ENCODE measurements around the gene LGALSL.
"Not testable (repeated sequence)": the region's sequence is repeated elsewhere in the genome, so short reads cannot be mapped to it uniquely, and the experiment has no call there.

LGALSL gene

DNA sequence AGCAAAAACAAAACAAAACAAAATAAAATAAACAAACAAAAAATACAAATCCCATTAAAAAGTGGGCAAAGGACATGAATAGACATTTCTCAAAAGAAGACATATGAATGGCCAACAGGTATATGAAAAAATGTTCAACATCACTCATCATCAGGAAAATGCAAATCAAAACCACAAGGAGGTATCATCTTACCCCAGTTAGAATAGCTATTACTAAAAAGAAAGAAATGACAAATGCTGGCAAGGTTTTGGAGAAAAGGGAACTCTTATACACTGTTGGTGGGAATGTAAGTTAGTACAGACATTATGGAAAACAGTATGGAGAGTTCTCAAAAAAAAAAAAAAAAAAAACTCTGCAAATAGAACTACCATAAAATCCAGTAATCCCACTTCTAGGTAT is 8.0 kb upstream of the LGALSL start:
- DNase-seq, result not testable (repeated sequence)

DNA sequence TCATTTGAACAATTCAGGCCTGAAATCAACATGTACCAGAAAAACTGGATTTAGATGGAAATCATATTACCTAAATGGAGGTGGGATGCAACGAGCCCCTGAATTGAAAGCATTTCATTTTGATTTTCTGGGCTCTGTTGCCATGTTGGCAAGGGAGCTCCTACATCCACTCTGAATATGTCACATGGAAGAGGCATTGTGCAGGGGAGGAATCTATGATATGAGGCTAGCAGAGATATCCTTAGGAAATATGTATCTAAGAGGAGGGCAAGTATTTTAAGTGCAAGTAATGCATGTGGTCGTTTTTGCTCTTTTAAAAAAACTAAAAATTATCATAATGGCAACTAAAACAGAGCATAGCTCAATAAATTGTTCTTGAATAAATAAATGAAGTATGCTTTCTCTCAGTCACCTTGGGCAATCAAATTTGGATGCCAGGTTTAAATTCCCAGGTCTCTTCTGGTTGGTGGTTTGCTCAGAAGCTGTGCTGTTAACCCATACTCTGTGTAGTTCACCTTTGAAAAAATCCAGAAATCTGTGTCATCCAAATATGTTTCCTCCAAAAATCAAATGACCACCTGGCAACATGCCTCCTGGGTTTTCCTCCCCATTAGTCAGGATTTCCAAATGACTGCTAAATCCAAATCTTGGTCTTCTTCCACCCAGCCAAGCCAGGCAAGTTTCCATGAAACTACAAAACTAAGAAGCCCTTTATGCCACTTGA is 6.5 kb upstream of the LGALSL start:
- DNase-seq, result no peak

DNA sequence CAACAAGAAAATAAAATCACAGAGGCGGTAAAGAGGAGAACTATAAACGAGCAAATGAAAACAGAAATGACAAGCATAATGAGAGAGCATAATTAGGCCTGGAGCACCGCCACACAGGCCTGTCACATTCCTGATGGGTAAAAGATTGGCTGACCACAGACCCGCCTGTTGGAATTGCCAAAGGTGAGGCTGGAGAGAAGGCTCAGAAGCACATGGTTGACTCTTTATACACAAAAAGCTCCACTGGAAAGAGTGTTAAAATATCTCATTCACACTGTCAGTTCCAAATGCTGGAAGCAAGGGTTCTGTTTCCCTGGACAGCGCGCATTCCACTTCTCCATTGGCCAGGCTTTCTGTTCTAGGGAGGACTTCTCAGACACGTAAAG is 5.9 kb upstream of the LGALSL start:
- DNase-seq, result no peak

- no peak for DNase-seq
Observed at GRCh38 chr2:64451051-64451450, 2.9 kb upstream of the LGALSL start.

- DNase-seq, result no peak
Observed at GRCh38 chr2:64454386-64455332, 697 bp downstream of the LGALSL start.

DNA sequence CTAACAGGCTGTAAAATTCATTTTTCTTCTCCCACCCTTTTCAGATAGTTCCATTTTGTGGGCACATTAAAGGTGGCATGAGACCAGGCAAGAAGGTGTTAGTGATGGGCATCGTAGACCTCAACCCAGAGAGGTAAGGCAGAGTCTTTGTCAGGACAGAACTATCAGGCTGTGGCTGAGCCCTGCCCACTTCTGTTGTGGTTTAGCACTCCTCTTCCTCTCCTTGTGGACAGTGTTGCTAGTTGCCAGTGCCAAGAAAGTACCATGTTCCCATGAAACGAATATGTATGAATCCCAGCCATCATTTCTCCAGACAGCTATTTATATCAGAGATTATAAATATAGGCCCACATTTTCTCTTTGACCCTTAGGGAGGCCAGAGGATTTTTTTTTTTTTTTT is 1.6 kb downstream of the LGALSL start:
- DNase-seq, result no peak

DNA sequence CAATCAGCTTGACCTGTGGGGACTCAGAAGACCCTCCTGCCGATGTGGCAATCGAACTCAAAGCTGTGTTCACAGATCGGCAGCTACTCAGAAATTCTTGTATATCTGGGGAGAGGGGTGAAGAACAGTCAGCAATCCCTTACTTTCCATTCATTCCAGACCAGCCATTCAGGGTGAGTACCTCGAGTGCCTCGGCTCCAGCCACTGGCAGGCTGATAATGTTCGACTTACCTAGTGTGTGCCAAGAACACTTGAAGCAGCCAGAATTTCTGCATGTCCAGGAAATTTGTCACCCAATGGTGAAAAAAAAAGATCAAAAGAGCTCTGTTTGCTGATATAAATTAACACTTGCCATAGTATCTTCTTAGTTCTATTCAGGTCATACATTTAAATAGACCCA is 2.3 kb downstream of the LGALSL start:
- no peak for DNase-seq

DNA sequence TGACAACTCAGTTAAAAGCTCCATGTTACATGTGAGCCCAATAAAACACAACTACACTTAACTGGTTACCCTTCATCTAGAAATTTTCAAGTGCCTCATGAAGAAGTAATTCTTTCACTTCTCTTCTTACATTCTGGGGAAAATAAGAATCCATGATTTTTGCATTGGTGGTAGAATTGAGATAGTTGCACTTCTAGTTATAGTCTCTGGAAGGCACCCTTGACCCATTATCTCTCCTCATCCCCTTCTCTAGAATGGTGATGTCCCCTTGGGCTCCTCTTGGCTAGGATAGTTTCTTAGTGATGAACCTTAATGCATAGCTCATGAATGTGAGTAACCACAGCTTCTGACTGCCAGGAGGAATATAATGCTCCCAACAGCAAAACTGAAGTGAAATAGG is 3.6 kb downstream of the LGALSL start:
- no peak for DNase-seq

- DNase-seq, result no peak
Observed at GRCh38 chr2:64459575-64459974, 5.6 kb downstream of the LGALSL start.

GRCh38 chr2:64460330-64460729 is 6.4 kb downstream of the LGALSL start:
- DNase-seq, result no peak

GRCh38 chr2:64461271-64462058 is 7.5 kb downstream of the LGALSL start:
- DNase-seq, result no peak

GRCh38 chr2:64462171-64462570 is 8.2 kb downstream of the LGALSL start:
- DNase-seq, result no peak

- DNase-seq, result no peak
Observed at GRCh38 chr2:64462940-64463700, 9.2 kb downstream of the LGALSL start.

DNA sequence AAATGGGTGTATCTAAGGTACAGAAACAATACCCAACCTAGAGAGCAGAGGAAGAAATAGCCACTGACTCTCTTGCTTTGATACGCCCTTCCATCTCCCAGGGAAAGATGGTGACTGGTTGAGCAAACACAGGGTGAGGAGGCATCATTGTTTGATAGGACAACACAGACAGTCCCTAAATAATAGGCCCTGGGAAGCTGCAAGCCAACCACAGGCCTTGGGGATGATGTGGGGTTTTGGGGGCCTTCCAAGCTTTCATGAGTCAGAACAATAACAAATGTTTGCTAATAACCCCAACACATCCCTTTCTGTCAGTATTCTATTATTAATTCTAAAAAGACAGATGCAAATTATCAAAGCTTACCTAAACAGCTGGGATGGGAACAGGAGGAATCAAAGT is 9.8 kb downstream of the LGALSL start:
- no peak for DNase-seq

GRCh38 chr2:64466478-64467085 is 12.6 kb downstream of the LGALSL start:
- no peak for DNase-seq

DNA sequence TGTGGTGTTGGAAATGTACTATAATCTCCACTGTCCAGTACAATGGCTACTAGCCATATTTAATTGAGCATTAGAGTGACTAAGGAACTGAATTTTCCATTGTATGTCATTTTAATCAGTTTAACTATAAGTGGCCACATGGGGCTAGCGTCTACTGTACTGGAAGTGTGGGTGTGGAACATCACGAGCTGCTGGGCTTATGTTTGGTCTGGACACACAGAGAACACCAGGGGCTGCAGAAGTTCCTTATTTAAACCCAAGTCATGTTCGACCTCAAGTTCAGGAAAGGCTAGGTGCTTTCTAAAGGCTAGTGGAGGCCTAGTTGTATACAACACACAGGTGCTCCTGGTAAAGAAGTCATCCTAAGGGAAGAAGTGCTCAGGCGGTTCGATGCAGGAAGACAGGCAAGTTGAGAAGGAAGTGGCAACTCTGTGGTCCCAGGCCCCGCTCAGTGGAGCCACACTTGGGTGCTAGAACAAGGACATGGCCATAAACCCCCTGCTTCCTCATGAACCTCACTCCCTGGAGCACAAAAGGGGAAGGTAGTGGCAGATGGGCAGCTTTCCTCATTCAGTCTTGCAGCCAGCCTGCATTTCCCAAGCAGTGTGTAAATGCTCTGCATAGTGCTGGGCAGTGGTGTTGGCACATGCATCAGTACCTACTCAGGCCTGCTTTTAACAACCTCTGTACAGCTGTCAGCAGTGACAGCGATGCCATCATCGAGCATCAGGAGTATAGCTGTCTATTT is 13.3 kb downstream of the LGALSL start:
- DNase-seq, result no peak

GRCh38 chr2:64469261-64469660 is 15.3 kb downstream of the LGALSL start:
- no peak for DNase-seq

- DNase-seq, result no peak
Observed at GRCh38 chr2:64470071-64470470, 16.1 kb downstream of the LGALSL start.

GRCh38 chr2:64470766-64471295 is 16.9 kb downstream of the LGALSL start:
- no peak for DNase-seq

DNA sequence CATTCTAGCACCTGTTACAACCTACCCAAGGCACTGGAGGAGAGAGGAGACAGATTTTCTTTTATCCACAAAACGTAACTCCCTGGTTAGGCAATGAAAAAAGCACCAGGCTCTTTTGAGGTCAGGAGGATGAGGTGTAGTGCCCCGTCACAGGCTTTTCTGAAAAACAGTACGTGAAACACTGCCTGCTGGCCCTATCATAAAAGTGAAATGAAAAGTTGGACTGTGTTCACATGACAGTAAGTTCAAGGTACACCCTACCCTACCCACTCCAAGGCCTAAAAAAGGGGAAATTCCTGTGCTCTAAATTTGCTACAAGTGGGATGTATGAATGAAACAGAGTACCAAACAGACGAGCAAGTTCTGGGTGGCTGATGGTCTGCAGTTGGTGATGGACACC is 17.6 kb downstream of the LGALSL start:
- no peak for DNase-seq

- DNase-seq, result no peak
Observed at GRCh38 chr2:64472881-64473280, 18.9 kb downstream of the LGALSL start.

Data from NCI-H1694 treated with DMSO at 0.1 percent for 48 hours (cell line).